Tibial artery (tissue), 4 donors: Measurements from ENCODE around the gene ABL1.

ENCODE experiments used
- DNase-seq, 2 donors: peaks; one replicate each; pipeline ENCODE4 v3.0.0-alpha.2; 2019
- H3K27ac ChIP-seq, 2 donors: fragments of 200-600 bp; sonication (generic) in 1 of 2; 1 replicate in 1 of 2; 2 replicates in 1 of 2; pipeline ENCODE4 v1.5.1; 2018 to 2019; ENCODE audit warnings: mild to moderate bottlenecking in 1 of 2
- H3K27me3 ChIP-seq, 2 donors: fragments of 200-600 bp; sonication (generic) in 1 of 2; one replicate each; pipeline versions ENCODE4 v1.5.1 to v1.6.0; 2016 to 2019
- H3K36me3 ChIP-seq, 3 donors: fragments of 200-600 bp; sonication (generic) in 2 of 3; one replicate each; pipeline ENCODE4 v1.5.1; 2016 to 2019; ENCODE audit warnings: mild to moderate bottlenecking in 2 of 3
- H3K4me1 ChIP-seq, 4 donors: fragments of 200-600 bp; sonication (generic) in 2 of 4; 1 replicate in 3 of 4; 2 replicates in 1 of 4; pipeline ENCODE4 v1.5.1; 2016 to 2019
- H3K4me3 ChIP-seq, 2 donors: fragments of 200-600 bp; sonication (generic) in 1 of 2; 1 replicate in 1 of 2; 2 replicates in 1 of 2; pipeline ENCODE4 v1.5.1; 2018 to 2019; ENCODE audit warnings: mild to moderate bottlenecking in 2 of 2
- H3K9me3 ChIP-seq, 3 donors: fragments of 200-600 bp; sonication (generic) in 1 of 3; one replicate each; pipeline ENCODE4 v1.5.1; 2016 to 2019
- CTCF ChIP-seq, 2 experiments: fragments of 200-600 bp in 1 of 2; fragments of 450-650 bp in 1 of 2; IDR thresholded peaks; one replicate each; pipeline ENCODE4 v1.5.1; 2017 to 2019; ENCODE audit warnings: antibody characterized with exemption in 2 of 2, mild to moderate bottlenecking in 1 of 2, moderate library complexity in 1 of 2
- intact Hi-C: fragments of 100-400 bp; cut with DNase I; formaldehyde crosslinking; loops from one replicate; pipeline ENCODE4 v1.15.0; 2023; ENCODE audit warnings: low total_unique reads

Gene ABL1

GRCh38 chr9:130849356-130849755 lies 14.3 kb downstream of the ABL1 start:
- H3K27me3 ChIP-seq: no peaks in the 10 kb centered on the region
- intact Hi-C loops: no loop called here
- H3K27ac ChIP-seq: peak overlapping the region; percentile 89 to 91
- H3K36me3 ChIP-seq: peaks cover 5% of the 10 kb centered on the region in 3 donors
- H3K9me3 ChIP-seq: no peaks in the 10 kb centered on the region
- peaks cover 0 to 98% (median 59%) of the 10 kb centered on the region in 4 donors for H3K4me1 ChIP-seq
- no peak for TF ChIP-seq CTCF (IDR thresholded peaks at IDR 0.05)
- no peak for DNase-seq
- H3K4me3 ChIP-seq: no peak overlapping the region

GRCh38 chr9:130852801-130853200 lies 17.7 kb downstream of the ABL1 start:
- H3K4me1 ChIP-seq: peaks cover 0 to 76% (median 37%) of the 10 kb centered on the region in 4 donors
- no peak overlapping the region for H3K4me3 ChIP-seq
- TF ChIP-seq CTCF (IDR thresholded peaks at IDR 0.05): no peak
- peak overlapping the region; percentile 45 to 89 for H3K27ac ChIP-seq
- H3K27me3 ChIP-seq: no peaks in the 10 kb centered on the region
- peaks cover 29 to 37% (median 34%) of the 10 kb centered on the region in 3 donors for H3K36me3 ChIP-seq
- H3K9me3 ChIP-seq: no peaks in the 10 kb centered on the region
- DNase-seq: no peak
- intact Hi-C loops: no loop called here

GRCh38 chr9:130854092-130854491 lies 19.0 kb downstream of the ABL1 start:
- no peak overlapping the region for H3K4me3 ChIP-seq
- peaks cover 29 to 37% (median 34%) of the 10 kb centered on the region in 3 donors for H3K36me3 ChIP-seq
- H3K27me3 ChIP-seq: no peaks in the 10 kb centered on the region
- intact Hi-C loops: no loop called here
- H3K9me3 ChIP-seq: no peaks in the 10 kb centered on the region
- peaks cover 0 to 76% (median 38%) of the 10 kb centered on the region in 4 donors for H3K4me1 ChIP-seq
- H3K27ac ChIP-seq: peak overlapping the region; percentile 1 to 89
- DNase-seq: no peak
- TF ChIP-seq CTCF (IDR thresholded peaks at IDR 0.05): no peak

- no peaks in the 10 kb centered on the region for H3K9me3 ChIP-seq
- no peak for DNase-seq
- intact Hi-C loops: no loop called here
These were observed 19.8 kb downstream of the ABL1 start for GRCh38 chr9:130854835-130855234.

DNA sequence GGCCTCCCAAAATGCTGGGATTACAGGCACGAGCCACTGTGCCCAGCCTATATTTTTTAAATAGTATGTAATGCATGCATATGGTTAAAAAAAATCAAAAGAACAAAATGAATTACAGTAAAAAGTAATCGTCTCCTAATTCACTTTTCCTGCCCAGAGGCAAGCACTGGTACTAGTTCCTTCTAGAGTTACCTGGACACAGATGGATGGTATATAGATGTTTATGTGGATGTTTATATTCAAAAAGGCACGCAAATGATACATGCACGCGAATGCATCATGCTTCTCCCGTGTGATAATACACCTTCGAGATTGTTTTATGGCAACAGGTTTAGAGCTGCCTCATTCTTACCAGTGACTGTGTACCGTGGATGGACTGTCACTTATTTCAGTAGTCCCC lies 21.4 kb downstream of the ABL1 start:
- H3K4me1 ChIP-seq: peaks cover 0 to 76% (median 48%) of the 10 kb centered on the region in 4 donors
- intact Hi-C loops: no loop called here
- no peak for TF ChIP-seq CTCF (IDR thresholded peaks at IDR 0.05)
- H3K27me3 ChIP-seq: no peaks in the 10 kb centered on the region
- H3K27ac ChIP-seq: peak overlapping the region; percentile 80
- no peak overlapping the region for H3K4me3 ChIP-seq
- peaks cover 29 to 37% (median 34%) of the 10 kb centered on the region in 3 donors for H3K36me3 ChIP-seq
- DNase-seq: no peak
- H3K9me3 ChIP-seq: no peaks in the 10 kb centered on the region

More at GRCh38 chr9:130854835-130855234, 19.8 kb downstream of the ABL1 start:
- peaks cover 29 to 37% (median 34%) of the 10 kb centered on the region in 3 donors for H3K36me3 ChIP-seq
- H3K27ac ChIP-seq: peak overlapping the region; percentile 3 to 89
- no peaks in the 10 kb centered on the region for H3K27me3 ChIP-seq
- no peak overlapping the region for H3K4me3 ChIP-seq
- H3K4me1 ChIP-seq: peaks cover 0 to 76% (median 37%) of the 10 kb centered on the region in 4 donors
- no peak for TF ChIP-seq CTCF (IDR thresholded peaks at IDR 0.05)
